GM21786 (cell line): ENCODE data around the gene RIMS4.

ENCODE experiments used
- ATAC-seq: cut with Tn5 transposase; IDR thresholded peaks from one replicate; pipeline ENCODE4 v1.9.1; 2021; ENCODE audit not compliant: unreplicated experiment

The RIMS4 gene

DNA sequence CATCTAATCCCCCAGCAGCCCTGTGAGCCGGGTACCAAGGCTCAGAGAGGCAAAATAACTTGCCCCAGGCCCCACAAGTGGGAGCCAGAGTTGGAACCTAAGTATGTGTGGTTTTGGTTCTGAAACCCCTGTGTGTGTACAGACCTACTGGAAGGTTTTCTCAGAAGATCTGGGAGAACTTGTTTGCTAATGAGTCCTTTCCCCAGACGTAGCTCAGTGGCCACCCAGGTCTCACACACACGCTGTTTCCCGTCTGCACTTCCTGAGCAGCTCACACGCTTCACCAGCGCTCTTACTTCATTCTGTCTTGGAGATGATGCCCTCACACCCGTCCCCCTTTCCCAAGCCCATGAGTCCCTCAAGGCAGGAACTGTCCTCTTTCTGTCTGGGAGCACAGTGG, 87.0 kb downstream of the RIMS4 start:
- ATAC-seq = no peak

DNA sequence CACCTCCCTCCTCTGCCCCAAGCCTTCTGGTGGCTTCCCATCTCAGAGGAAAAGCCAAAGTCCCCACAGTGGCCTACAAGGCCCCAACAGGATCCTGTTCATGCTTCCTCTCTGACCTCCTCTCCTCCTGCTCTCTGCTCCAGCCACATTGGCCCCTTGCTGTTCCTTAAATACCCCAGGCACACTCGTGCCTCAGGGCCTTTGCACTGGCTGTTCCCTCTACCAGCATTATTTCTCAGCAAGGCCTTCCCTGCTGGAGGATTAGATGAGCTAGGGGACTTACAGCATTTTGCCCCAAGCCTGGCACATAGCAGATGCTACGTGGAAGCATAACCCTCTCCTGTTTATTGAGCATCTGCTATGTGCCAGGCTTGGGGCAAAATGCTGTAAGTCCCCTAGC, 87.4 kb downstream of the RIMS4 start:
- no peak for ATAC-seq

DNA sequence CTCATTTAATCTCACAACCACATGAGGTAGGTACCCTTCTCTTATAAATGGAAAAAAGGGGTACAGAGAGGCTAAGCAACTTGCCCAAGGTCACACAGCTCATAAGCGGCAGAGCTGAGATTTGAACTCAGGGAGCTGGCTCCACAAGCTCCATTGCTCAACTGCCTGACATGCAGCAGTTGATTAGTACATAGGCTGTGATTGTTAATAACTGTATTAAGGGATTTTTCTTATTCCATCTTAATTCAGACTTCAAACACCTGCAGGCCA, 88.6 kb downstream of the RIMS4 start:
- no peak for ATAC-seq

DNA sequence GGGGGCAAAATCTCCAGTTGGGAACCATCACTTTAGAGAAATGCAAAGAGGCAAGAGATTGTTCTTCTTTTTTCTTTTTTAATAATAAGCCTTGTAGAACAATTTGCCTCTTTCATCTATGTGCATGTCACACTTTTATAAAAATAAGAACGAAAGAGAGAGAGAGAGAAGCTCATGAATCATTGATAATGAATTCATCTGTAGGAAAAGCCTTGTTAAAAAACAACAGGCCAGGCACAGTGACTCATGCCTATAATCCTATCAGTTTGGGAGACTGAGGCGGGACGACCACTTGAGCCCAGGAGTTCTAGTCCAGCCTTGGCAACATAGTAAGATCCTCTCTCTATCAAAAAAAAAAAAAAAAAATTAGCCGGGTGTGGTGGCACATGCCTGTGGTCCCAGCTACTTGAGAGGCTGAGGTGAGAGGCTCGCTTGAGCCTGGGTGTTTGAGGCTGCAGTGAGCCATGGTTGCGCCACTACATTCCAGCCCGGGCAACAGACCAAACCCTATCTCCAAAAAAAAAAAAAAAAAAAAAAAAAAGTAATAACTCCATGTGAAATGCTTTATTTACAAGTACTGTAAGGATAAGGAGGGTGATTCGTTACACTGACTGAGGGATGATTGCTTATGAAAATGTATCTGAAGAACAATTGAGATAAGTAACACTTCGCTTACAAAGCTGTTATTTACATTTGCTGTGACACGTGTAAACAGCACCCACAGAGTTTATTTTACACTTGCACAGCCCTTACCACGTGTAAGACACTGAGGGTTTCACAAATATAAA, 89.2 kb downstream of the RIMS4 start:
- no peak for ATAC-seq

DNA sequence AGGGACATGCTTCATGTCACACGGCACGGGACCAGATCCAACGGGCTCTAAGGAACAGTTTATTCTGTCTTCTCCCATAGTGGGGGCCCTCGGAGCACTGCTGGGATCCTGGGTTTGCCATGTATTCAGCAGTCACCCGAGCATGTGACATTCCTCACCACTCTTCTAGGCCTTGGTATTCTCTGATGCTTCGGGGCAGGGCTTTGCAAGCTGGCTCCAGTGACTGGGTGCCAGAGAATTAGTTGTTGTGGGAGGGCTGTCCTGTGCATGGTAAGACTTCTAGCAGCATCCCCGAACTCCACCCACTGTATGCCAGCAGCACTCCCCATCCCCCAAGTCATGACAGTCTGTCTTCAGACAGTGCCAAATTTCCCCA, 89.7 kb downstream of the RIMS4 start:
- ATAC-seq = no peak

DNA sequence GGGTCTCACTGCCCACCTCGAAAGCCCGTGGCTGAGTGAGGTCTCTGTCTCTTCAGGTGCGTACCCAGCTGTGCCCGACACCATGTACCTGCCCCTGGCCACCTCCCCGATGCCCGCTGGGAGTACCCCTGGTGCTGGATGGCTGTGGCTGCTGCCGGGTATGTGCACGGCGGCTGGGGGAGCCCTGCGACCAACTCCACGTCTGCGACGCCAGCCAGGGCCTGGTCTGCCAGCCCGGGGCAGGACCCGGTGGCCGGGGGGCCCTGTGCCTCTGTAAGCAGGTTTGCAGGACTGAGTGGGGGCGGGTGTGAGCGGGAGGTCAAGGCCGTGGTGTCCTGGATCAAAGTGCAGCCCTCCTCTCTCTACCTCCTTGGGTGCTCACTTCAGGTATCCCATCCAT, 90.5 kb downstream of the RIMS4 start:
- ATAC-seq = no peak

DNA sequence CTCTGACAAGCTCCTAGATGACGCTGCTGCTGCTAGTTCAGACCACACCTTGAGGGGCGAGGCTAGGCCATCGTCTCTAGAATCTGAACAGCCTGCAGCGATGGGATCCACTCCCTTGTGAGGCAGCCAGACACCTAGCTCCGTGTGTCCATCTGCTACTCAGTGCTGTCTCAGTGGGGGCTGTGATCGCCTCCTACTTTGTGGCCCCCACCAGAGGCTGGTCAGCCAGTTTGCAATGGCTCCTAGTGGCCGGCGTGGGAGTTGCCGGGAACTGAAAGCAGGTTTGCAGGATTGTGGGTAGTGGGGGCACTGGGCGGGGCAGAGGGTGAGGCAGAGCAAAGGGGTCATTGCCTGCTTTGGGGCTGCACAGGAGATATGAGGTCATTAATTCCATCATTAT, 92.4 kb downstream of the RIMS4 start:
- no peak for ATAC-seq

DNA sequence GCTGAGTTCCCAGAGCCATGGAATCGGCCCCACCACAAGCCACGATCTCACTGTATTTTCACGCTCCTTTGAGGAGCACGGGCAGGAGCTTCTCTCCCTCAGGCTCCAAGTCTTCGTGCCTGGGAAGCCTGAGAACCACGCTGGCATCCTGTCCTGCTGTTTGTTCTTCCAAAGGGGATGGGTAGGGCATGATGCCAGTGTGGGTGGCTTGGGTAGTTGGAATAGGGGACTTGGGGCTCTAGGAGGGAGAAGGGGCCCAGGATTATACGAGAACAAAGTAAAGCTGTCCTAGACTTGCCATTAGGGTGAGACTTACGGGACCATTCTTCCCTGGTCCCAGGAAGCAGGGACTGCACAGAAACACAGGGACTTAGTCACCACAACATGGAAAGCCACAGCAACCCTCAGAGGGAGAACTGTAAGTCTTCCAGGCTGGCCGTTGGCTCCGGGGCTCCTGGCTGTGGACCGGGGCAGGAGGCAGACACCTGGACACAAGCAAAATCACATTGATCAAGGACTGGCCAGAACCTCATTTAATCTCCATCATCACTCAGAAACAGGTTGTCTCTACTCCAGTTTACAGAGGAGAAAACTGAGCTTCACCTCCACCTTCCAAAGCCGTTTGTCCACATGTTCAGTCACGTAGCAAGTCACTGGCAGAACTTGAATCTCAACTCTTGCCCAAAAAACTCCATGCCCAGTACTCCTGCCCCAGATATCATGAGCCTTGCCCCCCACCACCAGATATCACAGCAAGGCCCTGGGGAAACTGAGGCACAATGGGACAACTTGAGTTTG, 93.8 kb downstream of the RIMS4 start:
- no peak for ATAC-seq

DNA sequence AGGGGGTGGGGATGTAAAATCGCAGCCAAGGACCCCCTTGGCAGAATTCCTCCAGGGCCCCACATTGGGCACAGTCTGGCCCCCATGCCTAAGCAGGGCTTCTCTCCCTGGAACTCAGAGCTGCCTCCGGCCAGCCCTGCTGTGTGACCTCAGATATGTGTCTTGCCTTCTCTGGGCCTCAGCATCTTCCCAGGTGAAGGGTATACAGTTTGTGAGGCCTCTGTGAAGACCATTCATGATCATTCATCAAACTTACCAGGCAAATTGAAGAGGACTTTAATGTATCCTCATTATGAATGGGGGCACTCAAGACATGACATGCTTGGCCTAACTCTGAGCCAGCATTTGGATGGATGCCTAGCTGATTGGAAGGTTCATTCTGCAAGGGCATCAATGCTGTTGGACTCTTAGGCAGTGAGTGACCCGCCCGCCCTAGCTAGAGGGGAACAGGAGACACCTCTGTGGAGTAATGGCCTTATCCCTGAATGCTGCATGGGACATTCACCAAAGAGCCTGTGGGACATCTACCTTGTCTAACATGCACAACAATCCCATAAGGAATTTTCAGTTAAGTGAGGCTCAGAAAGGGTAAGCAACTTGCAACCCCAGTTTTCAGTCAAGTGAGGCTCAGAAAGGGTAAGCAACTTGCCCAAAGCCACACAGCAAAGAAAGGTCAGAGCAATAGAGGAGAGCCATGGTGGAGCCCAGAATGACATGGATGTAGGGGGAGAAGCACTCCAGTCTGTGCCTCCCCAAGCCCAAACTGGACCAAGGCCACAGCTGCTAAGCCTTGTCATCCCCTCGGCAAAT, 94.6 kb downstream of the RIMS4 start:
- no peak for ATAC-seq

DNA sequence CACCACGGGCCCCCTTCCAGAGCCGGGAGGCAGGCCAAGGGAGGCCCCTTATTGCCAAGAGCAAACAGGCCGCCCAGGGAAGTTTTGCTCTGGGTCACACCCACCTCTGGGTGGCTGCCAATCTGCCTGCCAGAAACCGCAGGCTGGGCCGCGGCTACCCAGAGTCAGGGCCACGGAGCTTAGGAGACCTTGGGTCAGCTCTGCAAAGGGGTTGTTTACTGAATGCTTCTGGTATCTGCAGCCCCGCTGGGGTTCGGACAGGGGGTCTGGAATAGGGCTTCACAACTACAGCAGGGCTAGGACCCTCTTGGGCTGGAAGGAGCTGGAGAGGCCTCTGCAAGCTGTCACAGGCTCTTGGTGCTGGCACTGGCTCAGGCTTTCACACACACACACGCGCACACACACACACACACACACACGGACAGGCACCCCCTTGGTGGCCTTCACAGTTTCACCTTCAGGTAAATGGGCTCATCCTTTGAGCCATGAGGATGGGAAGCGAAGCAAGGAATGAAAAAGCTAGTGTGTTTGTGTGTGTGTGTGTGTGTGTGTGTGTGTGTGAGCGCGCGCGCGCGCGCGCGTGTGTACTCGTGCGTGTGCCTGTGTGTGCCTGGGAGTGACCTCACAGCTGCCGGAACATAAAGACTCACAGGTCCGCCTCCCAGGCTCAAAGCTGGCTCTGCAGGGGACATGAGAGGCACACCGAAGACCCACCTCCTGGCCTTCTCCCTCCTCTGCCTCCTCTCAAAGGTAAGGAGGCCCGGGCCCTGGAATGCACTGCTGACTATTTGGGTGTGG, 95.4 kb downstream of the RIMS4 start, which contains the start of gene CCN5:
CCN5 (plus strand) TSS at position 669 of the 798 bp plus-strand sequence; CDS start at position 691, 22 bp downstream.
- no peak for ATAC-seq

DNA sequence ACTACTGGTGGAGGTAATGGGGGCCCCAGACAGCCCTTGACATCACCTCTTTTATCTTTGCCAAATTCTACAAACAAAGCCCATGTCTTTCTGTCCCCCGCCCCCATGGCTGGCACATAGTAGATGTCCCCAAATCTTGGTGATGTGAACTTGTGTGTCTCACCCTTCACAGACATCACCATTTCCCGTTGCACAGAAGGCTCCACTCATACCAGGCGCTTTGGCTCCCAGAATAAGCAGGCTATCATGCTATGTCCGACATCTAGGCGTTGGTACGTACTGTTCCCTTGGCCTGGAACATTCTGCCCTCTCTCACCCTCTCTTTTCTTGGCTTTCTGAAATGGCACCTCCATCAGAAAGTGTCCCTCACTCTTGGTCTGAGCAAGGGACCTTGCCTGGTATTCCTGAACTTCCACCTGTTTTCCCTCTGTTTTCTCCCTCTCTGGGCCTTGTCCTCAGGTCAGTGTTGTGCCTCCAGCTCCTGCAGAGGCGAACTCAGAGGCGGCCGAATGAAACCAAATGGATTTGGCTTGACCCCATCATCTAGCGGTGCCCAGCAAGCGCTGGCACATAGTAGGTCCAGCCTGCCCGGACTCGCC, 96.1 kb downstream of the RIMS4 start:
- no peak for ATAC-seq

DNA sequence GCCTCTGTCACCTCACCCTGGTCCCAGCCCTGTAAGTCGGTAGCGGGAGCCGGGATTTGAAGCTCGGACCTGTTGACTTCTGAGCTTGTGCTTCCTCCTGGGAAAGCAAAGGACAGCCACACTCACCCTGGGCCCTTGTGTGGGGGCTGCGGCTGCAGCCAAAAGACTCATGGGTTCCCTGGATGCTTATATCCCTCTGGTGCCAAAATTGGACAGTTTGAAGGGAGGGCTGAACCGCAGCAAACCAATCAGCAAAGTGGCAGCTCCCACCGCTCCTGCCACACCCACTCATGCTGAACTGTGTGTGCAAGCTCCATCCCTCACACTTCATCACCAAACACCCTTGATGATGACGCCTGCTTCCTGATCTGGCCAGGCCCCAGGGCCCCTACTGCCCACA, 99.1 kb downstream of the RIMS4 start:
- no peak for ATAC-seq

DNA sequence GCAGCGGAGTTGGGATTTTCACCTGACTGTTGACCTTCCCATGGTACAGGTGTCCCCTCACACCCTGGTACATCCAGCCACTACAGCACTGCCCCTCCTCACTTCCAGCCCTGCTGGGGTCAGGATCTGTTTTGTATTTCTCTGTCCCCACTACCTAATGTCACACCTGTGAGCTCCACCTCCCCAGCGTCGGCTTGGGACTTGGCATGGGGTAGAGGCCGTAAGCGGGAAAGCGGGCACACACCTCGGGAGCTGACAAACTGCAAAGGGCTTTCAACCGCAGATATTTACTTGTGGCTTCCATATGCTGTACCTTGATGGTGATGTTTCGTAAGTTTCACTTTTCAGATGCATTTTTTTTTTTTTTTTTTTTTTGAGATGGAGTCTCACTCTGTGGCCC, 100.5 kb downstream of the RIMS4 start:
- ATAC-seq = no peak

DNA sequence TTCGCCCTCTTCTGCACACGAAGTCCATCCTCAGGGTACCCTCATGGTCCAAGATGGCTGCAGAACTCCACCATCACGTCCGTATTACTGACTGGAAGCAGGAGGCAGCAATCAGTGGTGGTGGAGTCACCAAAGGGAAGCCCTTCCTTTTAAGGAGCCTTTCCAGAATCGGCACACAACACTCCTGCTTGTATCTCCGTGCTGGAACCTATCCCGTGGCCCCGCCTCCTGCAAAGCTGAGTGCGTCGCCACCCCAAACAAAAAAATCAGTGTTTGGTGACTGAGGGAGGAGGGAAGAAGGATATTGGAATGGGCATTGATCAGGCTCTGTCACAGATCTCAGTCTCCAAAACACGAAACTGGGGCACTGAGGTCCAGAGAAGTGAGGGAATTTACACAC, 101.0 kb downstream of the RIMS4 start:
- no peak for ATAC-seq

DNA sequence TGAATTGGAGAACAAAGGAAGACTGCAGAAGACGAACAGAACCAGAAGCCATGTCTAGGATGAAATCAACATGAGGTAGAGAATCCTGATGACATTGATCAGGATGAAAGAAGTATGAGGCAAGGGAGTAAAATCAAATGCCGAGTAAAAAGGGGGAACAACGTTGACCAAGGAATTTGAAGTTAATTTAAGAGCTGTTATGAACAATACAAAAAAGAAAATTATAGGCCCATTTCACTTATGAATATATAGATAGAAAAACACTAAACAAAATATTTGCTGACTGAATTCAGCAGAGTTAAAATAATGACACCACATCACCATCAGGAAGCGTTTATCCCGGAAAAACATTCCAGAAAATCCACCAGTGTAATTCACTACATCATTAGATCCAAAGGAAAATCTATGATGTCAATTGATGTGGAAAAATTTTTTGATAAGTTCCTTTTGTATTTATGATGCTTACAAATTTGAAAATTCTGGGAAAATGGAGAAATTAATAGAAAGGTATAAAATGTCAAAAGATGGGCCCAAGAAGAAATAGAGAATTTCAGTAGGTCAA, 103.2 kb downstream of the RIMS4 start:
- ATAC-seq = no peak

DNA sequence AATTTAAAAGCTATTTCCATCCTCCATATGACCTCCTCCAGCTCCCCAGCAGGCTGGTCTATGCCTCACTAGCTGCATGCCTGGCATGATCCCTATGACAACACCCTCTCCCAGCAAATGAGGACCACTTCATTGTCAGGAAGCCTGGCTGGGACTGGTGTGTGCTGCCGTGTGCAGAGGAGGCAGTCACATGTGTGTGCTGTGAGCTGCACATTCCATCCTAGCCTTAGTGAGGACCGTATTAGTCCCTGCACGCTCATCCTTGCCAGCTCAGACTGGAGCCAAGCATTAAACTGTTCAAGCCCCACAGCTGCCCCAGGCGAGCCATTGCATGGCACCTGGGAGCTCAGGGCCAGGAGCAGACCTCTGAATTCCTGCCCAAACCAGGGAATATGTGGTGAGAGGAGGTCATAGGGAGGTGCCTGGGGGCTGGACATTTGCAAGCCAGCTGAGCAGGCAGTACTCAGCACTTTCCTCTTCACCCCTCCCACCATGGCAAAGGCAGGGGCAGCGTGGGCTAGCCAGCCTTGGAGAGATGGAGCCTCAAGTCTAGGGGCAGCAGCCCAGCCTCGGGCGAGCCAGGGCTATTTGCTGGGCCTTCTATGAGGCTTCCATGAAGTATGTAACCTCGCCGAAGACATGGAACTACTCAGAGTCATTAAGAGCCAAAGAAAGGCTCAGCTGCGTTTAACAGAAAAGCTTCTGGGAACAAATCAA, 103.9 kb downstream of the RIMS4 start:
- ATAC-seq = no peak

DNA sequence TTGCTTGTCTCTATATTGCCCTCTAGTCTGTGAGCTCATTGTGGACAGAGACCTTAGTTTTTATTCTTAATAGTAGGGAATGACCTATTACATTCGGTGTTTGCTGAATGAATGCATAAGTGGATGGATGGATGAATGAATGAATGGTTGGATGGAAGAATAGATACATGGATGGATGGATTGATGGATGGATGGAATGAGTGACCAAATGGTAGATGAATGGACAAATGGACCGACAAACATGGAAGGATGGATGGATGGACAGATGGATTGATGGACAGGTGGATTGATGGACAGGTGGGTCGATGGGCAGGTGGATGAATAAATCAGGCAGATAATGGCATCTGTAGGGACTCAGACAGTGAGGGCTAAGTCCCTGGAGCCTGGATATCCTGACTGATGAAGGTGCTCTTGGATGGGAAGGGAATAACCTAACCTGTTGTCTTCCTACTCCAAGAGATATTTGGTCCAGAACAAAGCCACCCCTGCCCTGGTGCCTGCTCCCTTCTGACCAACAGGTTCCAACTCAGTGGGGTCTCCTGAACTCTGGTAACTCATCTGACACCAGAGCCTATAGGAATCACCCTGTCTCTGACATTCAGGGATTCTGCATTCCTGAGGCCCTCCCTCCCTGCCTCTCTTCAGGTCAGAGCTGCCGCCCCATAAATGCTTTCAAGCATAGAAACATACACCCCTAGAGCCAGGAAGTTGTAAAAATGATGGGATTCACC, 104.8 kb downstream of the RIMS4 start:
- no peak for ATAC-seq

DNA sequence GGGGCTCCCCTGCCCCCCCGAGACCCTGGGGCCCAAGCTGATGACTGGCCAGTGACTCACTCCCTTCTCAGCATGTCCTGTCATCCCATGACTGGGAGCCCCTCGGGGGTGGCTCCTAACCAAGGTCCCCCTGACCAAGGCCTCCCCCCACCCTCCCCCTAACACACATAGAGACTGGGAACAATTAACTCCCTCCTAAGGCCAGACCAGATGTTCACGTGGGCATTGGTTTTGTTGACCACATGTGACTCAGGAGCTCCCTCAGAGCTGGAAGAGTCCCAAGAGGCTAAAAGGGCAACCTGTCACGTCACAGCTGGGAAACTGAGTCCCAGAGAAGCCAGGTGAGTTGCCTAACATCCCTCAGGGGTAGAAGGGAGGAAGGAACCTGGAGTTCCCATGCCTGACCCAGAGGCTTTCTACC, 105.8 kb downstream of the RIMS4 start:
- no peak for ATAC-seq

DNA sequence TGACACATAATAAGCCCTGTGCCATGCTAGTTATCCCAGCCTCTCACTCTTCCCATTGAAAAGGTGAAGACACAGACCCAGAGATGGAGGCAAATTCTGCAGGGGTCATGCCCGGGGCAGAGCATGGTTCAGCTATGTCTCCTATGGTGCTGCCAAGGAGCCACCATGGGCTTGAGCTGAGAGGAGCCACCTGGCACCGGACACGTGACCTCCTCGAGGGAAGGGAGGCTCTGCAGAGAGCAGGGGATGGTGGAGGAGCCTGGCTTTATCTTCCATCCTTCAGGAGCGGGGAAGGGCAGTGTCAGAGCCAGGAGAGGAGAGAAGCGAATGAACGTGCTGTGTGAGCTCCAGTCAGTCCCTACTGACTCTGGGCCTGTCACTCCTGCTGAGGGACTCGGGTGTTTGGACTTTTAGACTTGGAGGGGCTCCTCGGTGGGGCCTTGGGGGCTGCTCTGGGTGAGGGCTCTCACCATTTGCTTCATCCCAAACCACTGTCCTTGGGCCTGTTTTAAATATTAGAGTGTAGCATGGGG, 106.3 kb downstream of the RIMS4 start:
- no peak for ATAC-seq
